Coronary artery (tissue), 2 donors: Measurements from ENCODE around the gene MCM3AP.

ENCODE experiments used
- DNase-seq: peaks from one replicate; pipeline ENCODE4 v3.0.0-alpha.2; 2017; ENCODE audit warnings: low spot score
- H3K27ac ChIP-seq, 2 donors: fragments of 200-600 bp; sonication (generic); one replicate each; pipeline ENCODE4 v1.5.1; 2016 to 2019
- H3K4me3 ChIP-seq: fragments of 200-600 bp; sonication (generic); 2 replicates; pipeline ENCODE4 v1.5.1; 2016; ENCODE audit warnings: mild to moderate bottlenecking, moderate library complexity
- TF ChIP-seq, protein P1 (sequence below): fragments of 200-600 bp; sonication (generic); IDR thresholded peaks from one replicate; pipeline ENCODE4 v1.5.1; 2019; ENCODE audit warnings: antibody characterized with exemption

The MCM3AP gene

DNA sequence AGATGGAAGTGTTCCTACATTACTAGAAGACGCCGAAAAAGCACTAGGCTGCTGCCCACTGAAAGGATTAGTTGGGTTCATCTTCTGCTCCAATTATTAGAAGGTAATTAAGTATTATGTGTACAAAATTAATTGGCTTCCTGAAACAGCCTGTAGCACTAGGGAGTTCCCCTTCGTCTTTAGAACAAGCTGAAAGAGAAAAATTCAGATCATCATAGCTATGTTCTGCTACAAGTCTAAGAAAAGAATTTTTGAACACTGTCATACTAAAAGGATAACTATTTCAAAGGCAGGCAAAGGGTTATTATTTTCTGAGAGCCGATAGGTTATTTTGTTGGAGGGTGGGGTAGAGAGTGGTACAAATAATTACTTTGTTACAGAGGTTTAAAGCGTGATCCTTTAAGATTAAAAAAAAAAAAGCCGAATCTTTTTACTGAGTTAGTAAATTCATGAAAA lies at the start of gene MCM3AP:
TSS of gene MCM3AP (minus strand) at position 406 of the 456 bp plus-strand sequence. CDS start at position 81, 325 bp downstream.
- no peak for DNase-seq
- peak within 1 kb of the TSS; percentile 91 for H3K4me3 ChIP-seq
- TF ChIP-seq, protein P1, sequence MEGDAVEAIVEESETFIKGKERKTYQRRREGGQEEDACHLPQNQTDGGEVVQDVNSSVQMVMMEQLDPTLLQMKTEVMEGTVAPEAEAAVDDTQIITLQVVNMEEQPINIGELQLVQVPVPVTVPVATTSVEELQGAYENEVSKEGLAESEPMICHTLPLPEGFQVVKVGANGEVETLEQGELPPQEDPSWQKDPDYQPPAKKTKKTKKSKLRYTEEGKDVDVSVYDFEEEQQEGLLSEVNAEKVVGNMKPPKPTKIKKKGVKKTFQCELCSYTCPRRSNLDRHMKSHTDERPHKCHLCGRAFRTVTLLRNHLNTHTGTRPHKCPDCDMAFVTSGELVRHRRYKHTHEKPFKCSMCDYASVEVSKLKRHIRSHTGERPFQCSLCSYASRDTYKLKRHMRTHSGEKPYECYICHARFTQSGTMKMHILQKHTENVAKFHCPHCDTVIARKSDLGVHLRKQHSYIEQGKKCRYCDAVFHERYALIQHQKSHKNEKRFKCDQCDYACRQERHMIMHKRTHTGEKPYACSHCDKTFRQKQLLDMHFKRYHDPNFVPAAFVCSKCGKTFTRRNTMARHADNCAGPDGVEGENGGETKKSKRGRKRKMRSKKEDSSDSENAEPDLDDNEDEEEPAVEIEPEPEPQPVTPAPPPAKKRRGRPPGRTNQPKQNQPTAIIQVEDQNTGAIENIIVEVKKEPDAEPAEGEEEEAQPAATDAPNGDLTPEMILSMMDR, result no peak
- peak within 1 kb of the TSS; percentile 78 to 94 for H3K27ac ChIP-seq

DNA sequence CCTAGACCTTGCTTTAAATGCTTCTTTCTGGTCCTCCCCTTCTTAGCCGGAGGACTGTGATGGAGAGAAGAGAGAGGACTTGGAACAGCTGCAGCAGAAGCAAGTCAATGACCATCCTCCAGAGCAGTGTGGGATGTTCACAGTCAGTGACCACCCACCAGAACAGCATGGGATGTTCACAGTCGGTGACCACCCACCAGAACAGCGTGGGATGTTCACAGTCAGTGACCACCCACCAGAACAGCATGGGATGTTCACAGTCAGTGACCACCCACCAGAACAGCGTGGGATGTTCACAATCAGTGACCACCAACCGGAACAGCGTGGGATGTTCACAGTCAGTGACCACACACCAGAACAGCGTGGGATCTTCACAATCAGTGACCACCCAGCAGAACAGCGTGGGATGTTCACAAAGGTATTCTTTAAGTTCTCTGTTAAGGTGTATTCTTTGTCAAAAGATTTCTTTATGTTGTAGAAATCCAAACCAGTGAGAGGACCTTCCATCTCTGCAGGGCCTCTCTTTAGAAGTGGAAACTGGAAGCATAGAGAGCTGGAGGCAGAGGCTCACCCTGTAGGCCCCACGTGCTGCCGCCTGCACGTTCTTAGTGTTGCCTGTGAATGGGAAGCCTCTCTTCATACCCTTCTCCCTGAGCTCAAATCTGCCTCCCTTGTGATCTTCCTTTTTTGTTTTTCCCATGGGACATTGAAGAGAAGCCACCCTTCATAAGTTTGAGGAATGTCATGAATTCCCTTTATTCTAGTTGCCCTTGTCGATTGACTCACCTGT lies 49.1 kb upstream of the MCM3AP start:
- Histone ChIP-seq H3K4me3 (no peak overlapping the region), H3K27ac (no peak overlapping the region)
- TF ChIP-seq, protein P1, result no peak
- no peak for DNase-seq

DNA sequence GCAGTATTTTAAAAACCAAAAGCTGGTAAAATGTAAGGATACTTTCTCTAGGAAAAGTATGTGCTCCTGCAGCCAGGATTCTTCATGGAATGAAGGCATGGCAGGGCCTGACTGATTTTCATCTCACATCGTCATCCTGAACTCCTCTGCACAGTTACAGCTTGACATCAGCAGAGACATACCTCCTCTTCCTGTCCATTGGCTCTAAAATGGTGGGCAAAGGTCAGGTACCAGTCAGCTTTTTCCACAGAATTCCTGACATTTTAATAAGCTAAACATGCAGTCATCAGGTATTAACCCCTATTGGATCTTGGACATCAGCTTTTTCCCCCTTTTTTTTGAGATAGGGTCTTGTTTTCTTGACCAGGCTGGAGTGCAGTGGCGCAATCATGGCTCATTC lies 44.4 kb upstream of the MCM3AP start:
- DNase-seq, result no peak
- TF ChIP-seq, protein P1, result no peak
- no peak overlapping the region for H3K4me3 ChIP-seq
- no peak overlapping the region for H3K27ac ChIP-seq

DNA sequence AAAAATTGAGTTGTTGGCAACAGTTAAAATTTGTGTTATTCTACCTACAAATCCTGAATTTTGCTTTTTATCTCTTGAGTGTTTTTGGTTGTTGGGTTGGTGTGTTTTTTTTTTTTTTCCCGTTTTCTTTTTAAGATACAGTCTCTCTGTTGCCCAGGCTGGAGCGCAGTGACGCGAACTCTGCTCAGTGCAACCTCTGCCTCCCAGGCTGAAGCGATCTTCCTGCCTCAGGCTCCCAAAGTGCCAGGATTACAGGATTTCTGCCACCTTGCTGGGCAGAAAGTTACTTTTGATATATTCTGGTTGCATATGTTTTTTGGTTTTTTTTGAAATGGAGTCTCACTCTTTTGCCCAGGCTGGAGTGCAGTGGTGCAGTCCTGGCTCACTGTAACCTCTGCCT lies 42.7 kb upstream of the MCM3AP start:
- Histone ChIP-seq H3K27ac (no peak overlapping the region), H3K4me3 (no peak overlapping the region)
- TF ChIP-seq, protein P1, result no peak
- no peak for DNase-seq

DNA sequence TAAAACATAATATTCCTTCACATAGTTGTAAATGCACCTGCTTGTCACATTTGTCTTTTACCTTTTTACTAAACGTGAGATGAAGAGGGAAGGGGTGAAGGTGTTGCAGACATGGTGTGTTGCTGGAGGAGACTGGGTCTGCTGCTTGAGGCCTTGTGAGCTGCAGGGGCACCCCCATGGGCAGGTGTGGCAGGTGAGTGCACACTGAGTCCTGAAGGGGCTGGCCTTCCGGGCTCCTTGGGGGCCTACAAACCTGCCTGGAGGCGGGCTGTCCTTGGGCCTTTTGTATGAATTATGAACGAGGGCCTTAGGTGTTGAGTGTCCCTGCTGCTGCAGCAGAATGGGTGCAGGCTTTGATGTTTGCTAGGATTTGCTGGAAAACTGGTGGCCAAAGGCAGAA lies 42.3 kb upstream of the MCM3AP start:
- TF ChIP-seq, protein P1, result no peak
- no peak for DNase-seq
- no peak overlapping the region for H3K27ac ChIP-seq
- no peak overlapping the region for H3K4me3 ChIP-seq

DNA sequence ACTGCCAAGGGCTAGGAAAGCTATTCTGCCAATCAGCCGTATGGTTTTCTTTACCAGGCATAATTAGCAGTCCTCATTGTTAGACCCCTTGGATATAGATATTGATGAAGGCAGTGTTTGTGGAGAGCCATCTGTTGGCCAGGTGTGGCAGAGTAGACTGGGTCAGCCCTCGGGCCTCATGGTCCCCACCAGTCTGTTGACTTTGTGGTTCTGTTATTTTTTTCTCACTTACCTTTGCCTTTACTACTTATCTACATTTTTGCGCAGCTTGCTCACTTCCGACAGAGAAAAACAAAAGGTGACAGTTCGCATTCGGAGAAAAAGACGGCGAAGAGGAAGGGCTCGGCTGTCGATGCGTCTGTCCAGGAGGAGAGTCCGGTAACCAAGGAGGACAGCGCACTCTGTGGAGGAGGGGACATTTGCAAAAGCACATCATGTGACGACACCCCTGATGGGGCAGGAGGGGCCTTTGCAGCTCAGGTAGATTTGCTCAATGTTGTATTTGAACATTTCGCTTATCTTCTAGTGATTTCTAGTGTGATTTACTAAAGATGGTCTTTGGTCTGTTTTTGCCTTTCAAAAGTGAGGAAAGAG lies 40.8 kb upstream of the MCM3AP start:
- Histone ChIP-seq H3K27ac (no peak overlapping the region), H3K4me3 (no peak overlapping the region)
- DNase-seq, result no peak
- TF ChIP-seq, protein P1, result no peak
